HEK293 (cell line): ENCODE data around the gene GABRR1.

Source experiments
- BCL11A ChIP-seq: fragments of 450-650 bp; formaldehyde crosslinking; IDR thresholded peaks from 2 replicates; pipeline ENCODE4 v1.5.1; 2016; ENCODE audit warnings: low read depth, missing biosample characterization, missing genetic modification characterization
- BCL11B ChIP-seq: fragments of 450-650 bp; formaldehyde crosslinking; IDR thresholded peaks from 2 replicates; pipeline ENCODE4 v1.5.1; 2016; ENCODE audit warnings: low read depth, missing biosample characterization, missing genetic modification characterization
- KLF1 ChIP-seq: fragments of 450-650 bp; formaldehyde crosslinking; IDR thresholded peaks from 2 replicates; pipeline ENCODE4 v1.5.1; 2016; ENCODE audit warnings: missing biosample characterization, missing genetic modification characterization
- MZF1 ChIP-seq: fragments of 450-650 bp; formaldehyde crosslinking; IDR thresholded peaks from 2 replicates; pipeline ENCODE4 v1.5.1; 2017; ENCODE audit warnings: missing biosample characterization, missing genetic modification characterization, borderline replicate concordance
- PRDM10 ChIP-seq: fragments of 450-650 bp; formaldehyde crosslinking; IDR thresholded peaks from 2 replicates; pipeline ENCODE4 v1.5.1; 2016; ENCODE audit warnings: missing biosample characterization, missing genetic modification characterization
- SETDB1 ChIP-seq: IDR thresholded peaks from one replicate; pipeline ENCODE4 v1.6.1; 2017; ENCODE audit warnings: mild to moderate bottlenecking, low read length, moderate library complexity, mixed read lengths; ENCODE audit not compliant: insufficient read length
- SP3 ChIP-seq: fragments of 450-650 bp; formaldehyde crosslinking; IDR thresholded peaks from 2 replicates; pipeline ENCODE4 v1.5.1; 2016; ENCODE audit warnings: missing biosample characterization, missing genetic modification characterization
- WT1 ChIP-seq: fragments of 450-650 bp; formaldehyde crosslinking; IDR thresholded peaks from 2 replicates; pipeline ENCODE4 v1.5.1; 2016; ENCODE audit warnings: missing biosample characterization, missing genetic modification characterization
- ZBTB17 ChIP-seq: fragments of 450-650 bp; formaldehyde crosslinking; IDR thresholded peaks from 2 replicates; pipeline ENCODE4 v1.5.1; 2016; ENCODE audit warnings: missing biosample characterization, missing genetic modification characterization
- ZBTB7A ChIP-seq: fragments of 450-650 bp; formaldehyde crosslinking; IDR thresholded peaks from 2 replicates; pipeline ENCODE4 v1.5.1; 2016; ENCODE audit warnings: low read depth, missing biosample characterization, missing genetic modification characterization
- ZNF155 ChIP-seq: fragments of 450-650 bp; formaldehyde crosslinking; IDR thresholded peaks from 2 replicates; pipeline ENCODE4 v1.5.1; 2016; ENCODE audit warnings: missing biosample characterization, missing genetic modification characterization
- ZNF157 ChIP-seq: fragments of 450-650 bp; formaldehyde crosslinking; IDR thresholded peaks from 2 replicates; pipeline ENCODE4 v1.5.1; 2016; ENCODE audit warnings: missing biosample characterization, missing genetic modification characterization
- ZNF175 ChIP-seq: fragments of 450-650 bp; formaldehyde crosslinking; IDR thresholded peaks from 2 replicates; pipeline ENCODE4 v1.5.1; 2016; ENCODE audit warnings: missing biosample characterization, missing genetic modification characterization
- ZNF211 ChIP-seq: fragments of 450-650 bp; formaldehyde crosslinking; IDR thresholded peaks from 2 replicates; pipeline ENCODE4 v1.5.1; 2016; ENCODE audit warnings: low read depth, missing biosample characterization, missing genetic modification characterization
- ZNF214 ChIP-seq: fragments of 450-650 bp; formaldehyde crosslinking; IDR thresholded peaks from 2 replicates; pipeline ENCODE4 v1.5.1; 2017; ENCODE audit warnings: missing biosample characterization, mild to moderate bottlenecking, missing genetic modification characterization, borderline replicate concordance
- ZNF274 ChIP-seq, 2 experiments: fragments of 200-500 bp in 1 of 2; fragments of 450-650 bp in 1 of 2; sonication (Bioruptor generic) in 1 of 2; formaldehyde crosslinking in 1 of 2; IDR thresholded peaks; 2 replicates each; pipeline versions ENCODE4 v1.5.1 to v1.6.1; 2014 to 2016; ENCODE audit warnings: borderline replicate concordance in 1 of 2, inconsistent platforms in 1 of 2, low read length in 1 of 2, missing biosample characterization in 1 of 2, missing genetic modification characterization in 1 of 2
- ZNF280D ChIP-seq: fragments of 450-650 bp; formaldehyde crosslinking; IDR thresholded peaks from 2 replicates; pipeline ENCODE4 v1.5.1; 2016; ENCODE audit warnings: missing biosample characterization, missing genetic modification characterization
- ZNF341 ChIP-seq: fragments of 450-650 bp; formaldehyde crosslinking; IDR thresholded peaks from 2 replicates; pipeline ENCODE4; 2016; ENCODE audit warnings: low read depth, missing biosample characterization, missing genetic modification characterization
- ZNF423 ChIP-seq: fragments of 450-650 bp; formaldehyde crosslinking; IDR thresholded peaks from 2 replicates; pipeline ENCODE4 v1.5.1; 2016; ENCODE audit warnings: missing biosample characterization, missing genetic modification characterization
- ZNF433 ChIP-seq: fragments of 450-650 bp; formaldehyde crosslinking; IDR thresholded peaks from 2 replicates; pipeline ENCODE4 v1.5.1; 2016; ENCODE audit warnings: missing biosample characterization, missing genetic modification characterization, low read depth
- ZNF48 ChIP-seq: fragments of 450-650 bp; formaldehyde crosslinking; IDR thresholded peaks from 2 replicates; pipeline ENCODE4 v1.5.1; 2016; ENCODE audit warnings: missing biosample characterization, missing genetic modification characterization
- ZNF513 ChIP-seq: fragments of 450-650 bp; IDR thresholded peaks from 2 replicates; pipeline ENCODE4 v1.5.1; 2018; ENCODE audit warnings: missing biosample characterization, missing genetic modification characterization
- ZNF660 ChIP-seq: fragments of 450-650 bp; IDR thresholded peaks from 2 replicates; pipeline ENCODE4 v1.5.1; 2018; ENCODE audit warnings: missing biosample characterization, mild to moderate bottlenecking, missing genetic modification characterization
- ZNF664 ChIP-seq: fragments of 450-650 bp; formaldehyde crosslinking; IDR thresholded peaks from 2 replicates; pipeline ENCODE4 v1.5.1; 2016; ENCODE audit warnings: missing biosample characterization, missing genetic modification characterization
- ZNF776 ChIP-seq: fragments of 450-650 bp; formaldehyde crosslinking; IDR thresholded peaks from 2 replicates; pipeline ENCODE4 v1.5.0; 2017; ENCODE audit warnings: missing biosample characterization, missing genetic modification characterization, borderline replicate concordance
- ZNF830 ChIP-seq: fragments of 450-650 bp; IDR thresholded peaks from 2 replicates; pipeline ENCODE4 v1.5.0; 2018; ENCODE audit warnings: missing biosample characterization, missing genetic modification characterization, low read depth, mild to moderate bottlenecking, moderate library complexity
- ZNF843 ChIP-seq: fragments of 450-650 bp; formaldehyde crosslinking; IDR thresholded peaks from 2 replicates; pipeline ENCODE4 v1.5.1; 2016; ENCODE audit warnings: missing biosample characterization, missing genetic modification characterization
- TF ChIP-seq, protein P1 (sequence below): fragments of 450-650 bp; formaldehyde crosslinking; IDR thresholded peaks from 2 replicates; pipeline ENCODE4 v1.5.1; 2016; ENCODE audit warnings: missing biosample characterization, missing genetic modification characterization

The GABRR1 gene

GRCh38 chr6:89144354-89144906 lies 72.7 kb downstream of the GABRR1 start (continued):
- TF ChIP-seq, protein P1, sequence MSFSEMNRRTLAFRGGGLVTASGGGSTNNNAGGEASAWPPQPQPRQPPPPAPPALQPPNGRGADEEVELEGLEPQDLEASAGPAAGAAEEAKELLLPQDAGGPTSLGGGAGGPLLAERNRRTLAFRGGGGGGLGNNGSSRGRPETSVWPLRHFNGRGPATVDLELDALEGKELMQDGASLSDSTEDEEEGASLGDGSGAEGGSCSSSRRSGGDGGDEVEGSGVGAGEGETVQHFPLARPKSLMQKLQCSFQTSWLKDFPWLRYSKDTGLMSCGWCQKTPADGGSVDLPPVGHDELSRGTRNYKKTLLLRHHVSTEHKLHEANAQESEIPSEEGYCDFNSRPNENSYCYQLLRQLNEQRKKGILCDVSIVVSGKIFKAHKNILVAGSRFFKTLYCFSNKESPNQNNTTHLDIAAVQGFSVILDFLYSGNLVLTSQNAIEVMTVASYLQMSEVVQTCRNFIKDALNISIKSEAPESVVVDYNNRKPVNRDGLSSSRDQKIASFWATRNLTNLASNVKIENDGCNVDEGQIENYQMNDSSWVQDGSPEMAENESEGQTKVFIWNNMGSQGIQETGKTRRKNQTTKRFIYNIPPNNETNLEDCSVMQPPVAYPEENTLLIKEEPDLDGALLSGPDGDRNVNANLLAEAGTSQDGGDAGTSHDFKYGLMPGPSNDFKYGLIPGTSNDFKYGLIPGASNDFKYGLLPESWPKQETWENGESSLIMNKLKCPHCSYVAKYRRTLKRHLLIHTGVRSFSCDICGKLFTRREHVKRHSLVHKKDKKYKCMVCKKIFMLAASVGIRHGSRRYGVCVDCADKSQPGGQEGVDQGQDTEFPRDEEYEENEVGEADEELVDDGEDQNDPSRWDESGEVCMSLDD (tag by site-specific recombination) = no peak
- TF ChIP-seq SETDB1 (no peak), ZBTB17 (peak; percentile 88), ZNF280D (tag by site-specific recombination) (no peak), ZNF423 (tag by site-specific recombination) (no peak), KLF1 (tag by site-specific recombination) (no peak), ZNF157 (no peak), ZBTB7A (tag by site-specific recombination) (no peak), ZNF214 (tag by site-specific recombination) (no peak), MZF1 (tag by site-specific recombination) (peak; percentile 97), ZNF175 (no peak), WT1 (peak; percentile 93), ZNF155 (tag by site-specific recombination) (no peak), ZNF660 (tag by site-specific recombination) (no peak), ZNF776 (tag by site-specific recombination) (no peak), SP3 (tag by site-specific recombination) (no peak), ZNF843 (peak; percentile 94), ZNF664 (tag by site-specific recombination) (peak; percentile 39; the same call in 1 of the 2 replicates), ZNF433 (tag by site-specific recombination) (no peak), ZNF211 (tag by site-specific recombination) (no peak), ZNF830 (tag by site-specific recombination) (no peak), PRDM10 (tag by site-specific recombination) (0 out of 2 replicates have a peak, but pooled peaks have one; percentile 26), ZNF48 (no peak), ZNF274 (IDR thresholded peaks at IDR 0.05; ENCODE audit: low read length) (no peak), ZNF274 (tag by site-specific recombination; IDR thresholded peaks at IDR 0.05; ENCODE audit: borderline replicate concordance) (no peak), BCL11B (tag by site-specific recombination) (no peak), ZNF513 (tag by site-specific recombination) (no peak), ZNF341 (tag by site-specific recombination) (no peak), BCL11A (peak; percentile 87)
